Smooth muscle cell (in vitro differentiated cells): Measurements from ENCODE around the gene BMP7. TPM values are rescaled to one million over a fixed set of nuclear protein-coding genes. Genes with fewer than 3 reads are reported as not detected.
A peak's percentile ranks its signal among the peaks of the same experiment; 100 is the strongest.

Experiments
- DNase-seq: peaks from one replicate; lab custom pipeline; 2025; ENCODE audit not compliant: unreplicated experiment; lab: John Stamatoyannopoulos, UW
- H2AFZ ChIP-seq: fragments of 200-600 bp; sonication (generic); 2 replicates; pipeline ENCODE4 v1.6.0; 2016; ENCODE audit warnings: antibody characterized with exemption, low read depth, mild to moderate bottlenecking
- H3F3A ChIP-seq: fragments of 200-600 bp; sonication (generic); 2 replicates; pipeline ENCODE4 v1.6.0; 2017; ENCODE audit warnings: antibody characterized with exemption, low read depth
- H3K27ac ChIP-seq: fragments of 200-600 bp; sonication (generic); 2 replicates; pipeline ENCODE4 v1.5.1; 2016; ENCODE audit warnings: low read depth, mild to moderate bottlenecking
- H3K27me3 ChIP-seq: fragments of 200-600 bp; sonication (generic); 2 replicates; pipeline ENCODE4 v1.6.1; 2016; ENCODE audit warnings: low read depth, mild to moderate bottlenecking
- H3K36me3 ChIP-seq: fragments of 200-600 bp; sonication (generic); 2 replicates; pipeline ENCODE4 v1.5.1; 2016; ENCODE audit warnings: low read depth
- H3K4me1 ChIP-seq: fragments of 200-600 bp; sonication (generic); 2 replicates; pipeline ENCODE4 v1.5.1; 2016; ENCODE audit warnings: low read depth
- H3K4me2 ChIP-seq: fragments of 200-600 bp; sonication (generic); 2 replicates; pipeline ENCODE4 v1.6.0; 2016; ENCODE audit warnings: mild to moderate bottlenecking
- H3K4me3 ChIP-seq: fragments of 200-600 bp; sonication (generic); 2 replicates; pipeline ENCODE4 v1.5.1; 2016; ENCODE audit warnings: mild to moderate bottlenecking
- H3K79me2 ChIP-seq: fragments of 200-600 bp; sonication (generic); 2 replicates; pipeline ENCODE4 v1.6.0; 2016; ENCODE audit warnings: low read depth, mild to moderate bottlenecking
- H3K9ac ChIP-seq: fragments of 200-600 bp; sonication (generic); 2 replicates; pipeline ENCODE4 v1.6.0; 2016; ENCODE audit warnings: low read depth
- H3K9me3 ChIP-seq: fragments of 200-600 bp; sonication (generic); replicated peaks from 2 replicates; pipeline ENCODE4 v1.5.1; 2016; ENCODE audit warnings: low read depth
- H4K20me1 ChIP-seq: fragments of 200-600 bp; sonication (generic); 2 replicates; pipeline ENCODE4 v1.6.0; 2016; ENCODE audit warnings: low read depth
- WGBS: methylation state at CpG from one replicate; pipeline ENCODE4 v1.1.7; 2016; ENCODE audit warnings: low lambda C conversion rate; 5-methylcytosine and 5-hydroxymethylcytosine counted together
- polyA plus RNA-seq: library from polyadenylated mRNA; unstranded; fragments of >200 nt; fragmentation: Nextera tagmentation; extraction: Ambion mirVana; gene quantifications from 2 replicates; pipeline ENCODE4 v1.2.1, GENCODE V29; 2016
- total RNA-seq: library from RNA; depleted of rRNA; stranded (reverse); fragments of >200 nt; gene quantifications from 2 replicates; pipeline ENCODE4 v1.2.3, GENCODE V29; 2014
- TF ChIP-seq, protein P1 (sequence below): fragments of 200-600 bp; sonication (generic); IDR thresholded peaks from 2 replicates; pipeline ENCODE4 v1.5.1; 2017; ENCODE audit warnings: borderline replicate concordance, mild to moderate bottlenecking, antibody characterized with exemption; ENCODE audit not compliant: insufficient read depth, poor library complexity, severe bottlenecking

BMP7 gene
- total and polyA plus RNA-seq, 2 experiments from 2014 or later: 18.1 to 28.3 TPM

DNA sequence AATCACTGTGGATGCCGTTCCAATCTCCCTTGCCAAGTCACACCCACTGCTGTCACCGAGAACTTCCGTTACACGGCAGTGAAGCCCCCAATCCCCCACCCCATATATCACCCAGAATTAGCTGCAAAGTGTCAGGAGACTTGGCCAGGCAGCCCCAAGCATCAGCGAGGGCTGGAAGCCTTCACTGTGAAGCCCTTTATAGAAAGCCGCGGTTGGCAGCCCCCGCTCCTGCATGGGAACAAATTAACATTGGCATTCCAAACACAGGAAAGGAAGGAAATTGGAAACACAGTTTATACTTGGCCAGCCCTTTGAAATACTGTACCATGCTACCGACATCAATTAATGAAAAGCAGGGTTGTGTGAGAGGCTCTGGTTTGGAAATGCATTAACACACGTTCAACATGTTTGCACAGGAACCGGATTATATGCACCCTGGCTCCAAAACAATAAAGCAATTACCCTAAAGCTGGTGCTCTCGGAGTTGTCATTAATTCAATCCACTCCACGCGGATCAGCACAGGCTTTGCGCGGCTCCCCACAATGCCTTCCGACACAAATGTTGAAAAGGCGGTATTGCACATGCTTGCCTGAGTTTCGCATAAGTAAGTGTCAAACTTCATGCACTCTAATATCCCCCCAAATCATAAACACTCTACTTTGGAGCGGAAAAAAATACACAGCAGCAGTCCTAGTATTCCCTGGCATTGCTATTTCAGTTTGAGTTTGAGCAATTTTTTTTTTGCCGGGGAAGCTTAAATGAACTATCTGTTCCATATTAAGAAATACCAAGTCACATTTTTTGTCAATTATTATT is 7.1 kb downstream of the BMP7 start:
- 47% methylated on average over 21 of the region's 21 CpGs for WGBS
- TF ChIP-seq, protein P1, sequence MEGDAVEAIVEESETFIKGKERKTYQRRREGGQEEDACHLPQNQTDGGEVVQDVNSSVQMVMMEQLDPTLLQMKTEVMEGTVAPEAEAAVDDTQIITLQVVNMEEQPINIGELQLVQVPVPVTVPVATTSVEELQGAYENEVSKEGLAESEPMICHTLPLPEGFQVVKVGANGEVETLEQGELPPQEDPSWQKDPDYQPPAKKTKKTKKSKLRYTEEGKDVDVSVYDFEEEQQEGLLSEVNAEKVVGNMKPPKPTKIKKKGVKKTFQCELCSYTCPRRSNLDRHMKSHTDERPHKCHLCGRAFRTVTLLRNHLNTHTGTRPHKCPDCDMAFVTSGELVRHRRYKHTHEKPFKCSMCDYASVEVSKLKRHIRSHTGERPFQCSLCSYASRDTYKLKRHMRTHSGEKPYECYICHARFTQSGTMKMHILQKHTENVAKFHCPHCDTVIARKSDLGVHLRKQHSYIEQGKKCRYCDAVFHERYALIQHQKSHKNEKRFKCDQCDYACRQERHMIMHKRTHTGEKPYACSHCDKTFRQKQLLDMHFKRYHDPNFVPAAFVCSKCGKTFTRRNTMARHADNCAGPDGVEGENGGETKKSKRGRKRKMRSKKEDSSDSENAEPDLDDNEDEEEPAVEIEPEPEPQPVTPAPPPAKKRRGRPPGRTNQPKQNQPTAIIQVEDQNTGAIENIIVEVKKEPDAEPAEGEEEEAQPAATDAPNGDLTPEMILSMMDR: no peak
- no peaks in the 10 kb centered on the region for H4K20me1 ChIP-seq
- no peaks in the 10 kb centered on the region for H3K27me3 ChIP-seq
- no peak overlapping the region for H3K4me3 ChIP-seq
- peak overlapping the region; percentile 43 for H3K4me2 ChIP-seq
- no peak for DNase-seq
- H2AFZ ChIP-seq: no peak overlapping the region
- peaks cover 68% of the 10 kb centered on the region for H3K4me1 ChIP-seq
- H3K9me3 ChIP-seq: no peaks in the 10 kb centered on the region
- H3K36me3 ChIP-seq: no peaks in the 10 kb centered on the region
- H3K9ac ChIP-seq: no peak overlapping the region
- peaks cover 3% of the 10 kb centered on the region for H3F3A ChIP-seq
- H3K27ac ChIP-seq: no peak overlapping the region
- H3K79me2 ChIP-seq: peaks cover 53% of the 10 kb centered on the region

DNA sequence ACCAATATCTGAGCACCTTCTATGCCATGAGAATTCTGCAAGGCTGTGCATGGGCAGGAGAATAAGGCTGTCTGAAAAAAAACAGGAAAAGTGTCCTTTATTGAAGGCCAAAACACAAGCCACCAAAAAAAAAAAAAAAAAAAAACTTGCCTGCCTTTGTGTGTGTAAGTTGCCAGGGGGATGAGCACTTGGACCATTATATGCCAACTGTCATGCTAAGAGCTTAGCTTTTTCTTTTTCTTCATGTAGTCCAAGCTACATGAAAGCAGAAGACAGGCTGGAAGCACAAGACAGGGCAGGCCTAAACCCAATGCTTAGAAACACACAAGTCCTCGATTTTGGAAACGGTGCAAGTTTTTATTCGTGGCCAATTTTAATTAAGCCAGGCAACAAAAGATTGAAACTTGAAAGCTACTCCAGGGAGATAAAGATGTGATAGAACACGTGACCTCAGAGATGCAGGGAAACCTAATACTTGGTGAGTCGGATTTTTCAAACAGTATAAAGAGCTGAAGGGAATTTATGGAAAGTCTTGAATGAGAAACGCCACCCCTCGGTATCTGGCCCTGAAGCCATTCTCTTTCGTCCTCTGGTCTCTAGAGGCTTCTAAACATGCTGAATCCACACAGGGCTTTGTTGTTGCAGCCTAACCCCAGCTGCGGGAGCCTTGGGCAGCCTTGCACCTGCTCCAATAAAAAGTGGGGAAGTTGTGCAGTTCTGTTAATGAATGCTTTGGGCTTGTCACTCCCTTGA is 8.6 kb downstream of the BMP7 start:
- no peak for DNase-seq
- Histone ChIP-seq H3K4me2 (no peak overlapping the region), H3K4me1 (peaks cover 54% of the 10 kb centered on the region), H3K27ac (no peak overlapping the region), H3K9ac (no peak overlapping the region), H2AFZ (no peak overlapping the region), H3K27me3 (no peaks in the 10 kb centered on the region), H3K9me3 (no peaks in the 10 kb centered on the region), H3K36me3 (no peaks in the 10 kb centered on the region), H4K20me1 (no peaks in the 10 kb centered on the region), H3F3A (peaks cover 3% of the 10 kb centered on the region), H3K4me3 (no peak overlapping the region), H3K79me2 (peaks cover 64% of the 10 kb centered on the region)
- TF ChIP-seq, protein P1: no peak
- 66% methylated on average over 9 of the region's 9 CpGs for WGBS

GRCh38 chr20:57256908-57257307 is 9.5 kb downstream of the BMP7 start:
- peaks cover 64% of the 10 kb centered on the region for H3K79me2 ChIP-seq
- TF ChIP-seq, protein P1: no peak

More at GRCh38 chr20:57256908-57257307, 9.5 kb downstream of the BMP7 start:
- Histone ChIP-seq H3K4me2 (no peak overlapping the region), H3K36me3 (no peaks in the 10 kb centered on the region), H3K9ac (no peak overlapping the region), H2AFZ (no peak overlapping the region), H4K20me1 (no peaks in the 10 kb centered on the region), H3K4me3 (no peak overlapping the region), H3K9me3 (no peaks in the 10 kb centered on the region), H3K4me1 (peaks cover 45% of the 10 kb centered on the region), H3K27ac (no peak overlapping the region), H3F3A (peaks cover 5% of the 10 kb centered on the region), H3K27me3 (no peaks in the 10 kb centered on the region)
- DNase-seq: no peak
- 88% methylated on average over 6 of the region's 6 CpGs for WGBS
